Adrenal gland (tissue), 5 donors: Measurements from ENCODE around the gene PINLYP.

Experiments used
- POLR2A ChIP-seq, 2 donors: fragments of 450-650 bp; IDR thresholded peaks; one replicate each; pipeline ENCODE4 v1.6.1; 2017; ENCODE audit warnings: antibody characterized with exemption in 2 of 2, mild to moderate bottlenecking in 2 of 2, moderate library complexity in 1 of 2
- TF ChIP-seq, protein P1 (sequence below), 6 experiments: fragments of 450-650 bp in 4 of 6; fragments of 200-600 bp in 2 of 6; sonication (generic) in 1 of 6; IDR thresholded peaks; 1 replicate in 5 of 6; 2 replicates in 1 of 6; pipeline versions ENCODE4 v1.5.1 to v1.8.0; 2016 to 2021; ENCODE audit warnings: antibody characterized with exemption in 6 of 6, mild to moderate bottlenecking in 2 of 6, moderate library complexity in 1 of 6
- donor health status: DM: no; HTN: no; CAD: no.

DNA sequence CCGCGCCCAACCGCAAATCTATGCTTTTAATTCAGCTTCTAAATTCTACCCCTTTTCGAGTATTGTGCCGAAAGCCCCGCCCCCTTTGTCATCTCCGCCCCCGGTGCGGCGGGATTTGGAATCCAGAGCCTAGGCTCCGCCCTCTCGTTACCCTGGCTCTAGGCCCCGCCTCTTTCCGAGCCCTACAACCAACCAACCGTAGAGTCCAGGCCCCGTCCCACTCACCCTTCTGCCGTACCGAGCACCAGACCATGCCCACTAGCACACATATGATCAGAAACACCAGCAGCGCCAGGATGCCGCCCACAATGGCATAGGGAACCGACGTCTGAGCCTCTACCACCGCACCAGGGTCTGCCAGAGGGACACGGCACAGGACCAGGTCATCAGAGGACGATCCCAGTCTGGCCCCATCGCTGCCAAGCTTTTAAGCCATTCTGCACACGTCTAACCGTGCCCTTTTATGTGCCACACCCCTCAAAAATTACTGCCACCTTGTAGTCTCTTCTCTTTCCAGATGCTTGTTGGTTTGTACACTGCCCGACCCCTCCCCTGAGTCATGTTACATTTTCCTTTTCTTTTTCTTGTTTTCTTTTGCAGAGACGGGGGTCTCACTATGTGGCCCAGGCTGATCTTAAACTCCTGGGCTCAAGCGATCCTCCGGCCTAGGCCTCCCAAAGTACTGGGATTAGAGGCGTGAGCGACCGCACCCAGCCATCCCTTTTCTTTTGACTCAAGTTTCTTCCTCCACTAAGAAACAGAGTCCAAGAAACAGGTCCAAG lies 48.5 kb downstream of the PINLYP start:
- TF ChIP-seq POLR2A (IDR thresholded peaks at IDR 0.05), result no peak
- TF ChIP-seq, protein P1, sequence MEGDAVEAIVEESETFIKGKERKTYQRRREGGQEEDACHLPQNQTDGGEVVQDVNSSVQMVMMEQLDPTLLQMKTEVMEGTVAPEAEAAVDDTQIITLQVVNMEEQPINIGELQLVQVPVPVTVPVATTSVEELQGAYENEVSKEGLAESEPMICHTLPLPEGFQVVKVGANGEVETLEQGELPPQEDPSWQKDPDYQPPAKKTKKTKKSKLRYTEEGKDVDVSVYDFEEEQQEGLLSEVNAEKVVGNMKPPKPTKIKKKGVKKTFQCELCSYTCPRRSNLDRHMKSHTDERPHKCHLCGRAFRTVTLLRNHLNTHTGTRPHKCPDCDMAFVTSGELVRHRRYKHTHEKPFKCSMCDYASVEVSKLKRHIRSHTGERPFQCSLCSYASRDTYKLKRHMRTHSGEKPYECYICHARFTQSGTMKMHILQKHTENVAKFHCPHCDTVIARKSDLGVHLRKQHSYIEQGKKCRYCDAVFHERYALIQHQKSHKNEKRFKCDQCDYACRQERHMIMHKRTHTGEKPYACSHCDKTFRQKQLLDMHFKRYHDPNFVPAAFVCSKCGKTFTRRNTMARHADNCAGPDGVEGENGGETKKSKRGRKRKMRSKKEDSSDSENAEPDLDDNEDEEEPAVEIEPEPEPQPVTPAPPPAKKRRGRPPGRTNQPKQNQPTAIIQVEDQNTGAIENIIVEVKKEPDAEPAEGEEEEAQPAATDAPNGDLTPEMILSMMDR (IDR thresholded peaks at IDR 0.05), result no peak
